ENCODE results near the gene RAPGEF1. TPM values are rescaled to one million over a fixed set of nuclear protein-coding genes. Genes with fewer than 3 reads are reported as not detected.

RAPGEF1 gene
- total and polyA plus RNA-seq, 2 donors (not counting 3 experiments of a cell fraction or from before 2014, with no cell fraction given) = 50.0 to 124 TPM

- Histone ChIP-seq H3K9ac (replicated peaks; ENCODE audit: extremely low read depth, insufficient read depth, low read length) (no peak overlapping the region), H4K20me1 (replicated peaks; ENCODE audit: control insufficient read depth, extremely low read depth, insufficient read depth, low read length) (peaks cover 6% of the 10 kb centered on the region), H3K9me3 (replicated peaks; ENCODE audit: control insufficient read depth, insufficient read depth, low read length) (no peaks in the 10 kb centered on the region), H3K36me3 (ENCODE audit: control insufficient read depth in 2 of 2, extremely low read depth in 1 of 2, insufficient read depth in 2 of 2, low read length in 2 of 2) (no peaks in the 10 kb centered on the region), H2AFZ (ENCODE audit: low read depth, low read length) (no peak overlapping the region), H3K79me2 (ENCODE audit: control insufficient read depth, insufficient read depth, low read length) (peaks cover 72% of the 10 kb centered on the region), H3K4me3 (replicated peaks in 1 of 3; ENCODE audit: insufficient read depth in 1 of 3, low read depth in 1 of 3, low read length in 3 of 3) (no peak overlapping the region), H3K4me2 (ENCODE audit: insufficient read depth, low read length) (no peak overlapping the region), H3K27me3 (ENCODE audit: control insufficient read depth in 2 of 2, insufficient read depth in 2 of 2, low read length in 2 of 2) (no peaks in the 10 kb centered on the region), H3K9me1 (replicated peaks; ENCODE audit: control insufficient read depth, extremely low read depth, insufficient read depth, low read length) (no peaks in the 10 kb centered on the region), H3K27ac (ENCODE audit: insufficient read depth, low read depth, low read length) (no peak overlapping the region), H3K4me1 (ENCODE audit: control insufficient read depth, extremely low read depth, insufficient read depth, low read length) (no peaks in the 10 kb centered on the region)
- intact Hi-C loops (cut with micrococcal nuclease) (no loop called here), dilution Hi-C loops (cut with MboI; ENCODE audit: extremely low pct_ligation_motif_present, low sequenced_read_pairs) (no loop called here)
- FAIRE-seq (no peak), DNase-seq (ENCODE audit: low read depth, low spot score) (no peak)
- no peak for TF ChIP-seq FOS (IDR thresholded peaks at IDR 0.05; ENCODE audit: borderline replicate concordance, insufficient read depth, low read length)
- no peak for TF ChIP-seq POLR2A (IDR thresholded peaks at IDR 0.05; ENCODE audit: low read depth, low read length)
- TF ChIP-seq MYC (IDR thresholded peaks at IDR 0.05; ENCODE audit: low read depth, low read length) = no peak
- no peak for TF ChIP-seq JUN (IDR thresholded peaks at IDR 0.05; ENCODE audit: borderline replicate concordance, insufficient read depth, insufficient read length, low read depth)
- no TSS peak for BruUV-seq (replicated peaks)
- CTCF ChIA-PET = no interaction called here
- POLR2A ChIA-PET = no interaction called here
Measured at GRCh38 chr9:131690462-131690861, 49.4 kb downstream of the RAPGEF1 start.

GRCh38 chr9:131688377-131688776 is 51.5 kb downstream of the RAPGEF1 start:
- Histone ChIP-seq H4K20me1 (replicated peaks; ENCODE audit: control insufficient read depth, extremely low read depth, insufficient read depth, low read length) (peaks cover 6% of the 10 kb centered on the region), H3K36me3 (ENCODE audit: control insufficient read depth in 2 of 2, extremely low read depth in 1 of 2, insufficient read depth in 2 of 2, low read length in 2 of 2) (no peaks in the 10 kb centered on the region), H3K9ac (replicated peaks; ENCODE audit: extremely low read depth, insufficient read depth, low read length) (no peak overlapping the region), H3K4me3 (replicated peaks in 1 of 3; ENCODE audit: insufficient read depth in 1 of 3, low read depth in 1 of 3, low read length in 3 of 3) (no peak overlapping the region), H3K79me2 (ENCODE audit: control insufficient read depth, insufficient read depth, low read length) (peaks cover 61% of the 10 kb centered on the region), H3K27ac (ENCODE audit: insufficient read depth, low read depth, low read length) (no peak overlapping the region), H3K9me1 (replicated peaks; ENCODE audit: control insufficient read depth, extremely low read depth, insufficient read depth, low read length) (no peaks in the 10 kb centered on the region), H2AFZ (ENCODE audit: low read depth, low read length) (no peak overlapping the region), H3K9me3 (replicated peaks; ENCODE audit: control insufficient read depth, insufficient read depth, low read length) (no peaks in the 10 kb centered on the region), H3K27me3 (ENCODE audit: control insufficient read depth in 2 of 2, insufficient read depth in 2 of 2, low read length in 2 of 2) (no peaks in the 10 kb centered on the region), H3K4me1 (ENCODE audit: control insufficient read depth, extremely low read depth, insufficient read depth, low read length) (no peaks in the 10 kb centered on the region), H3K4me2 (ENCODE audit: insufficient read depth, low read length) (no peak overlapping the region)
- FAIRE-seq (no peak), DNase-seq (ENCODE audit: low read depth, low spot score) (no peak)
- POLR2A ChIA-PET = no interaction called here
- intact Hi-C loops (cut with micrococcal nuclease) = no loop called here
- dilution Hi-C loops (cut with MboI; ENCODE audit: extremely low pct_ligation_motif_present, low sequenced_read_pairs) = no loop called here
- TF ChIP-seq POLR2A (IDR thresholded peaks at IDR 0.05; ENCODE audit: low read depth, low read length) (no peak), MYC (IDR thresholded peaks at IDR 0.05; ENCODE audit: low read depth, low read length) (no peak), GATA2 (IDR thresholded peaks at IDR 0.05; ENCODE audit: insufficient read depth, insufficient read length, low read depth, low read length) (no peak), CTCF (IDR thresholded peaks at IDR 0.05; ENCODE audit: extremely low read depth in 1 of 2, insufficient read depth in 1 of 2, low read depth in 1 of 2, low read length in 2 of 2) (no peak), FOS (IDR thresholded peaks at IDR 0.05; ENCODE audit: borderline replicate concordance, insufficient read depth, low read length) (no peak), EZH2 (IDR thresholded peaks at IDR 0.05; ENCODE audit: borderline replicate concordance, low read depth, low read length, severe bottlenecking) (no peak), JUN (IDR thresholded peaks at IDR 0.05; ENCODE audit: borderline replicate concordance, insufficient read depth, insufficient read length, low read depth) (no peak), POLR2AphosphoS5 (IDR thresholded peaks at IDR 0.05; ENCODE audit: insufficient read depth, low read depth, low read length) (no peak), MAX (IDR thresholded peaks at IDR 0.05; ENCODE audit: insufficient read depth, insufficient read length) (no peak)
- CTCF ChIA-PET = interaction anchor here (1.0 kb wide), 1 partner anchor 11 kb away, joined by 3 read pairs; no protein-coding TSS in a partner anchor
- no TSS peak for BruUV-seq (replicated peaks)
